ENCODE results near the gene DIPK2A.

DIPK2A gene

DNA sequence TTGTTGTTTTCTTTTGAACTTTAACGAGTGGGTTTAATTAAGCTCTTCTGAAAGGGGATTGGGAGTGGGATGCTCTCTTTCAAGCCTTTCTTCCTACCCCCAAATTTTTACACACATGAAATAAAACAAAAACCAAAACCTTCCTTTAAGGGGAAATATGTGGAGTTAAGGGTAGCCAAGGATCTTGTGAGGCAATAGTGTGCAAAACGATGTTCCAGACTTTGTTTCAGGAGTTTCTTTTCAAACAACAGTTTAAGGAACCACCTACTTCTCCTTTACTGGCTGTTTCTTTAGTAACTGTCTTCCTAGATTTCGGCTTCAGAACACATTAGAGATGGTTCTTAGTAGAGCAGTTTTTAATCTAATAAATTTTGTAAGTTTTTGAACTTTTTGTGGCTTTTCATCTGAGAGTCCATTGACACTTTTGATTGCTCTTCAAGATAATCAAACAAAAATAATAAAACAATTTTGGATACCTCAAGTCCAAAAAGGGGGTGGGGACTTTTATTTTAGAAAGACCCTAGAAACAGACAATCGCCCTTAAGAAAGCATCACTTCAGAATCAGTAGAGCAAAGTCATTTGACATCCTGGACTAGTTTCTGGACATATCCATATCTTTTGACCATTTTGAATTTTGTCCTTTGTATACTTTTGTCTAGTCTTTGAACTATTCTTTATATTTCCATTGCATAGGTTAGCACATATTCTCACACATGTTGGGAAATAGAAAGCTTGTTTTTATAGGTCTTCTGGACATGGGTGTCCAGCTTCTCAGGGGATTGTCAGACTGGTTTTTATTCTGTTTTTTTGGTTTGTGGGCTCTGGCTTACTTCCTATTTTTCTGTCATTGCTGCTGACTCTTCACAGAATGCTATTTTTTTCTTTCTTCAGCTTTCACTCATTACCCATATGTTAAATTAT, 6.0 kb downstream of the DIPK2A start:
- Histone ChIP-seq H3K4me3 (ENCODE audit: low read length) (no peak overlapping the region), H3K27me3 (ENCODE audit: control insufficient read depth, insufficient read depth, low read length) (no peaks in the 10 kb centered on the region), H3K9ac (ENCODE audit: low read length) (no peak overlapping the region), H3K4me1 (ENCODE audit: control insufficient read depth, insufficient read depth, low read length) (peaks cover 5% of the 10 kb centered on the region), H3K9me3 (ENCODE audit: control insufficient read depth, low read length) (no peaks in the 10 kb centered on the region), H3K36me3 (ENCODE audit: control insufficient read depth, insufficient read depth, low read length) (no peaks in the 10 kb centered on the region)

DNA sequence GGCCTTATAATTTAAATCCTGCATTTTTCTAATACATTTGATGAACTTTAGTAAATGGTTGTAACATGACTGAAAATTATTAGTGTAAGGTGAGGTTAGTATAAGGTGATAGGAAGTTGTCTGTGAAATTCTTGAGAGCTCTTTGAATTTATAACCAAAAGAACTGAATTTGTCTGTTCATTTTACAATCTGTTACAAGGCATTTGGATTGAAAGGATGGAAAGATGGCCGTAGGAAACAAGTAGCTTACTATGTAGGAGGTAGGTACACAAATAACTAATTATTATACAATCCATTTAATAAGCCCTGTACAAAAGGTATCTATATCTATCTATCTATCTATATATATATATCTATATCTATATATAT, 6.6 kb downstream of the DIPK2A start:
- H3K9ac ChIP-seq (ENCODE audit: low read length): no peak overlapping the region
- no peaks in the 10 kb centered on the region for H3K9me3 ChIP-seq (ENCODE audit: control insufficient read depth, low read length)
- H3K4me1 ChIP-seq (ENCODE audit: control insufficient read depth, insufficient read depth, low read length): peaks cover 5% of the 10 kb centered on the region
- H3K27me3 ChIP-seq (ENCODE audit: control insufficient read depth, insufficient read depth, low read length): no peaks in the 10 kb centered on the region
- no peaks in the 10 kb centered on the region for H3K36me3 ChIP-seq (ENCODE audit: control insufficient read depth, insufficient read depth, low read length)
- no peak overlapping the region for H3K4me3 ChIP-seq (ENCODE audit: low read length)

DNA sequence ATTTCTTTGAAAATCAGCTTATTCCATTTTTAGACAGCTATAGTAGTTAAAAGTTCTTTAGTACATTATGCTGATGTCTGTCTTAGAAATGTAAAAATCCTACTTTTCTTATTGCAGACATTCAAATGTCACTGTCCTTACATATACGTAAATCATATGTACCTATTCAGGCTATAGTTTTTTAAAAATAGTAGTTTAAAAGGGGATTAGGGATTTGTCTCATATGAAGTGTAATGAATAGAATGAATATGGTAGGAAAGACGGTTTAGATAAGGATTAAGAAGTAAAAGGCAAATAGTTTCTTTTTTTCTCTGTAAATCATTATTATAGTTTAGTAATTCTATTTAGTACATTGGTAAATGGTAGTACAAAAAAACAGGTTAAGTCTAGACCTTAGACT, 7.4 kb downstream of the DIPK2A start:
- H3K4me3 ChIP-seq (ENCODE audit: low read length): no peak overlapping the region
- H3K9me3 ChIP-seq (ENCODE audit: control insufficient read depth, low read length): no peaks in the 10 kb centered on the region
- H3K36me3 ChIP-seq (ENCODE audit: control insufficient read depth, insufficient read depth, low read length): no peaks in the 10 kb centered on the region
- no peak overlapping the region for H3K9ac ChIP-seq (ENCODE audit: low read length)
- no peaks in the 10 kb centered on the region for H3K27me3 ChIP-seq (ENCODE audit: control insufficient read depth, insufficient read depth, low read length)
- peaks cover 4% of the 10 kb centered on the region for H3K4me1 ChIP-seq (ENCODE audit: control insufficient read depth, insufficient read depth, low read length)

DNA sequence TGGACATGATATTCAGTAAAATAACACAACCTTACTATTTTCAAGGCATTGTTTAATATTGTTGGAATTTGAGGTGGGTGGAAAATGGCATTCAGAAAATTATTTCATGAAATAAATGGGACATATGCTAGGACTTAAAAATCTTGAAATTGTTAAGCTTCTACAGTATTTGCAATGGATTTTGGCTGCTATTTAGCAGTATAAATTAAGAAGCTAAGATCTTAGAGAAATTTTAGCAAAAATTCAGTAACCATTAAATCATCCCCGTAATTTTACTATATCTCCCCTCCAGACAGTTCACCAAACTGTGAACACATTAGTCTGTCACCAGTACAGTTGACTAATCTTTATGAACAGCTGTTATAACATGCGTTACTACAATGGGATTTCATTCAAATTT, 8.2 kb downstream of the DIPK2A start:
- H3K27me3 ChIP-seq (ENCODE audit: control insufficient read depth, insufficient read depth, low read length): no peaks in the 10 kb centered on the region
- H3K9ac ChIP-seq (ENCODE audit: low read length): no peak overlapping the region
- no peaks in the 10 kb centered on the region for H3K36me3 ChIP-seq (ENCODE audit: control insufficient read depth, insufficient read depth, low read length)
- no peaks in the 10 kb centered on the region for H3K4me1 ChIP-seq (ENCODE audit: control insufficient read depth, insufficient read depth, low read length)
- H3K9me3 ChIP-seq (ENCODE audit: control insufficient read depth, low read length): no peaks in the 10 kb centered on the region
- H3K4me3 ChIP-seq (ENCODE audit: low read length): no peak overlapping the region

DNA sequence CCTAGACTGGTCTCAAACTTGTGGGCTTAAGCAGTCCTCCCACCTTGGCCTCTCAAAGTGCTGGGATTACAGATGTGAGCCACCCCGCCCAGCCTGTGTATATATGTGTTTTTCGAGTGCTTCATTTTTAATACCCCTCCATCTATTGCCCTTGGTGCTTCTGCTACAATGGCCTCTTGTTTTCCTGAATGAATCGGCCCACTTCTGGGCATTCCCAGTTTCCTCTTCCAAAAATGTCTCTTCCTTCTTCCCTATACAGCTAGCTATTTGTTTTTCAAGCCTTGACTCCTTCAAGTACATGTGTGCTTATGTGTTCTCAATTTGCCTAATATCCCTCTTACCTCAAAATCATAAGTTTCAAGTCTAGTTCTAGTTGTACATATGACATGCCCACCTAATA, 16.7 kb downstream of the DIPK2A start:
- no peaks in the 10 kb centered on the region for H3K9me3 ChIP-seq (ENCODE audit: control insufficient read depth, low read length)
- H3K4me3 ChIP-seq (ENCODE audit: low read length): no peak overlapping the region
- no peaks in the 10 kb centered on the region for H3K36me3 ChIP-seq (ENCODE audit: control insufficient read depth, insufficient read depth, low read length)
- no peak overlapping the region for H3K9ac ChIP-seq (ENCODE audit: low read length)
- H3K4me1 ChIP-seq (ENCODE audit: control insufficient read depth, insufficient read depth, low read length): no peaks in the 10 kb centered on the region
- H3K27me3 ChIP-seq (ENCODE audit: control insufficient read depth, insufficient read depth, low read length): no peaks in the 10 kb centered on the region

DNA sequence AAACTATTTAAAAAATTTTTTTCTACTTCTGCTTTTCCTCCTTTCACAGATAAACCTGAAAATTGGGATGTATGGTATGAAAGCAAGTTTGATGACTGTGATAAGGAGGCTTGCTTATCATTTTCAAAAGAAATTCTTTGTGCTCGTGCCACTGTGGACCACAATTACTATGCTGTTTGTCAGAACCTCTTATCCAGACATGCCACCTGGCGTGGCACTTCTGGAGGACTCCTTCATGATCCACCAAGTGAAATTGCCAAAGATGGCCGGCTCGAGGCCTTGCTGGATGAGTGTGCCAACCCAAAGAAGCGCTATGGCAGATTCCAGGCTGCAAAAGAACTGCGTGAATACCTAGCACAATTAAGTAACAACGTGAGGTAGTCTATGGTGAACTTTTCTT, 17.8 kb downstream of the DIPK2A start:
- H3K36me3 ChIP-seq (ENCODE audit: control insufficient read depth, insufficient read depth, low read length): no peaks in the 10 kb centered on the region
- no peak overlapping the region for H3K9ac ChIP-seq (ENCODE audit: low read length)
- no peaks in the 10 kb centered on the region for H3K27me3 ChIP-seq (ENCODE audit: control insufficient read depth, insufficient read depth, low read length)
- no peak overlapping the region for H3K4me3 ChIP-seq (ENCODE audit: low read length)
- no peaks in the 10 kb centered on the region for H3K9me3 ChIP-seq (ENCODE audit: control insufficient read depth, low read length)
- no peaks in the 10 kb centered on the region for H3K4me1 ChIP-seq (ENCODE audit: control insufficient read depth, insufficient read depth, low read length)

DNA sequence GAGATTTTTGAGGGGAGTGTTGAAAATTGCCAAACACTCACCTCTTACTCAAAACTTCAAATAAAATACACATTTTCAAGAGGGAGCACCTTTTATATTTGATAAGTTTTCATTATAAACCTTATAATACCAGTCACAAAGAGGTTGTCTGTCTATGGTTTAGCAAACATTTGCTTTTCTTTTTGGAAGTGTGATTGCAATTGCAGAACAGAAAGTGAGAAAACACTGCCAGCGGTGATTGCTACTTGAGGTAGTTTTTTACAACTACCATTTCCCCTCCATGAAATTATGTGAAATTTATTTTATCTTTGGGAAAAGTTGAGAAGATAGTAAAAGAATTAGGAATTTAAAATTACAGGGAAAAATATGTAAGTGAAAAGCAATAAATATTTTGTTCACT, 20.1 kb downstream of the DIPK2A start:
- Histone ChIP-seq H3K27me3 (ENCODE audit: control insufficient read depth, insufficient read depth, low read length) (no peaks in the 10 kb centered on the region), H3K4me3 (ENCODE audit: low read length) (no peak overlapping the region), H3K9ac (ENCODE audit: low read length) (no peak overlapping the region), H3K9me3 (ENCODE audit: control insufficient read depth, low read length) (no peaks in the 10 kb centered on the region), H3K4me1 (ENCODE audit: control insufficient read depth, insufficient read depth, low read length) (no peaks in the 10 kb centered on the region), H3K36me3 (ENCODE audit: control insufficient read depth, insufficient read depth, low read length) (no peaks in the 10 kb centered on the region)

DNA sequence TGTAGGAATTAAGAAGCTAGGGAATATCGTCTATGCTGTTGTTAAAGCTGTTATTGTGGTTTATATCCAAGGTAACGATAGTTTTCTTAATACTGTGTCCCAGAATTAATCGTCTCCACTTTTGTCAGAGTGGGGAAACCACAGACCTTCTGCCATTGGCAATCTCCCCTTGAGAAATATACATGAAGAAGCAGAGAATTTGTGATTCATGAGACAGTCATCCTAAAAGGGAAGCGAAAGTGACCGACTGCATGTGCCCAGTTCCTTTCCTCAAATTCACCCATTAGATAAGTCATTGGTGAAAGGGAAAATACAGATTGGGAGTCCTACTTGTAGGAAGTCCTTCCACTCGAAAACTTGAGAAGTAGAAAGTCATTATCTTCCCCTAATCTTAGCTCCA, 26.6 kb downstream of the DIPK2A start:
- Histone ChIP-seq H3K4me3 (ENCODE audit: low read length) (no peak overlapping the region), H3K36me3 (ENCODE audit: control insufficient read depth, insufficient read depth, low read length) (no peaks in the 10 kb centered on the region), H3K4me1 (ENCODE audit: control insufficient read depth, insufficient read depth, low read length) (no peaks in the 10 kb centered on the region), H3K27me3 (ENCODE audit: control insufficient read depth, insufficient read depth, low read length) (no peaks in the 10 kb centered on the region), H3K9ac (ENCODE audit: low read length) (no peak overlapping the region), H3K9me3 (ENCODE audit: control insufficient read depth, low read length) (no peaks in the 10 kb centered on the region)

DNA sequence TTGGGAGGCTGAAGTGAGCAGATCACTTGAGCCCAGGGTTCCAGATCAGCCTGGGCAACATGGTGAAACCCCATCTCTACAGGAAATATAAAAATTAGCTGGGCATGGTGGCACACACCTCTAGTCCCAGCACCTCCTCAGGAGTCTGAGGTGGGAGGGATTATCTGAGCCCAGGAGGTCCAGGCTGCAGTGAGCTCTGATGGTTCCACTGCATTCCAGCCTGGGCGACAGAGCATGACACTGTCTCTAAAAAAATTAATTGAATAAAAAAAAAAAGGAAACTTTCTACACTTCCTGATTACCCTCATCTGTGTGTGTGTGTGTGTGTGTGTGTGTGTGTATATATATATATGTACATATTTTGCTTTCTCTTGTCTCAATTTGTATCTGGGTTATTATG, 31.4 kb downstream of the DIPK2A start:
- Histone ChIP-seq H3K9ac (ENCODE audit: low read length) (no peak overlapping the region), H3K27me3 (ENCODE audit: control insufficient read depth, insufficient read depth, low read length) (no peaks in the 10 kb centered on the region), H3K36me3 (ENCODE audit: control insufficient read depth, insufficient read depth, low read length) (no peaks in the 10 kb centered on the region), H3K4me1 (ENCODE audit: control insufficient read depth, insufficient read depth, low read length) (no peaks in the 10 kb centered on the region), H3K9me3 (ENCODE audit: control insufficient read depth, low read length) (no peaks in the 10 kb centered on the region), H3K4me3 (ENCODE audit: low read length) (no peak overlapping the region)

DNA sequence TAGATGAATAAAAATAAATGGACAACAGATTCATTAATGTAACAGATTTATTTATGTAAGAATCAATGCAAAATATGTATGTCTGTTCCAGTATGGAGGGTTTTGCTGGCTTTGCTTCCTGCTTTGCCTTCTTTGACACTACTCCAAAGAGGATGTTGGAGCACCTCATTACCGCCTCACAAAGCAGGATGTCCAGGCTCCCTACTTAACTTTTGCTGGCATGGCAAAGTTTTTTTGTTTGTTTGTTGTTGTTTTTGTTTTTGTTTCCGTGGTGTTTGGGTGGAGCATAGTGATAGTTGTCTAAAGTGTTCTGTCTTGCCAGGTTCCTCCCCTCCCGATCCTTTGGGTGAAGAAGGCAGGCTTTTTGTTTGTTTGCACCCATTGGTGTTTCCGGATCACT, 38.7 kb downstream of the DIPK2A start:
- Histone ChIP-seq H3K9me3 (ENCODE audit: control insufficient read depth, low read length) (no peaks in the 10 kb centered on the region), H3K36me3 (ENCODE audit: control insufficient read depth, insufficient read depth, low read length) (no peaks in the 10 kb centered on the region), H3K9ac (ENCODE audit: low read length) (no peak overlapping the region), H3K4me3 (ENCODE audit: low read length) (no peak overlapping the region), H3K27me3 (ENCODE audit: control insufficient read depth, insufficient read depth, low read length) (no peaks in the 10 kb centered on the region), H3K4me1 (ENCODE audit: control insufficient read depth, insufficient read depth, low read length) (no peaks in the 10 kb centered on the region)

DNA sequence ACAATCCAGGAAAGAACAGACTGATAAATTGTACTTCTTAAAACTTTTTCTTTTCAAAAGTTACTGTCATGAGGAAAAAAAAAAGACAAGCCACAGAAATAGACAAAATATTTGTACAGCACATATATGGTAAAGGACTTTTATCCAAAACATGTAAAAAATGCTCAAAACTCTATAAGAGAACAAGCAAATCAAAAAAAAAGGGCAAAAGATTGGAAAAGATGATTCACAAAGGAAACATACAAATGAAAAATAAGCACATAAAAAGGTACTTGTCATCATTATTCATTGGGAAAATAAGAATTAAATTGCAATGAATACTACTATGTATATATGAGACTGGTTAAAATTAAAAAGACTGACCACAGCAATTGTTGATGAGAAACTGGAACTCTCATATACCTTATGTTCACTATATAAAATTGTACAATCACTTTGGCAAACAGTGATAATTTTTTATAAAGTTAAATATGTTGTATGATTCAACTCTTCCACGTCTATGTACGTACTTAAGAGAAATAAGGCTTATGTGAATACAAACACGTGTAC, 39.7 kb downstream of the DIPK2A start:
- Histone ChIP-seq H3K4me3 (ENCODE audit: low read length) (no peak overlapping the region), H3K9ac (ENCODE audit: low read length) (no peak overlapping the region), H3K36me3 (ENCODE audit: control insufficient read depth, insufficient read depth, low read length) (no peaks in the 10 kb centered on the region), H3K27me3 (ENCODE audit: control insufficient read depth, insufficient read depth, low read length) (no peaks in the 10 kb centered on the region), H3K4me1 (ENCODE audit: control insufficient read depth, insufficient read depth, low read length) (no peaks in the 10 kb centered on the region), H3K9me3 (ENCODE audit: control insufficient read depth, low read length) (no peaks in the 10 kb centered on the region)

DNA sequence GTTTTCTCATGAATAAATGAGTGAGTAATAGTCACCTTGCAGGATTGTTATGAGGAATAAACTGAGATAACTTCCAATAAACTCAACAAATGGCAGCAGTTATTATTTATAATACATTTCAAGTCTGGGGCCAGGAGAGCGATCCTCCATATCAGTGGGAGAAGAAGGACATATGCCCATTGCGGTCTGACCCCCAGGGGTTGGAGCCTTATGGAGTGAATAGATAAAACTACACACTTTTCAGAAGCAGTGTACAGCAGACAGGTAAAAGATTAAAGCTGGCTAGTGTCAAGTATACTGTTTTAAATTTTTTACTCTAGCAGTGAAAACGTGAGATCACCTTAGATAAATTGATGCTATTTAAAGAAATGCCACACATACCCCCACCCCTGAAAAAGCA, 43.5 kb downstream of the DIPK2A start:
- no peak overlapping the region for H3K9ac ChIP-seq (ENCODE audit: low read length)
- H3K36me3 ChIP-seq (ENCODE audit: control insufficient read depth, insufficient read depth, low read length): no peaks in the 10 kb centered on the region
- no peaks in the 10 kb centered on the region for H3K27me3 ChIP-seq (ENCODE audit: control insufficient read depth, insufficient read depth, low read length)
- no peaks in the 10 kb centered on the region for H3K9me3 ChIP-seq (ENCODE audit: control insufficient read depth, low read length)
- no peak overlapping the region for H3K4me3 ChIP-seq (ENCODE audit: low read length)
- H3K4me1 ChIP-seq (ENCODE audit: control insufficient read depth, insufficient read depth, low read length): no peaks in the 10 kb centered on the region
